ENCODE data around the gene GLCCI1.

Gene GLCCI1

GRCh38 chr7:7968544-7969305 lies at the start of gene GLCCI1:
TSS of gene GLCCI1 (plus strand) at chr7:7968796. CDS start at chr7:7969351, 555 bp downstream.
- peak within 1 kb of the TSS; percentile 77 for H3K27ac ChIP-seq (ENCODE audit: low read depth, low read length)
- peak within 1 kb of the TSS; percentile 78 for H3K9ac ChIP-seq (ENCODE audit: low read length)
- 0 out of 2 replicates have a peak, but pooled peaks cover 2% of the 10 kb centered on the region for H4K20me1 ChIP-seq (ENCODE audit: low read depth, low read length)
- no peaks in the 10 kb centered on the region for H3K79me2 ChIP-seq (ENCODE audit: insufficient read depth, low read length)
- no peaks in the 10 kb centered on the region for H3K36me3 ChIP-seq (ENCODE audit: low read length)
- no peaks in the 10 kb centered on the region for H3K9me3 ChIP-seq (ENCODE audit: insufficient read depth, low read length)
- peak within 1 kb of the TSS; percentile 71 for H3K4me3 ChIP-seq (ENCODE audit: insufficient read depth, low read length, poor library complexity, severe bottlenecking)
- peak within 1 kb of the TSS; percentile 86 for H3K4me2 ChIP-seq (ENCODE audit: low read depth, low read length, poor library complexity, severe bottlenecking)
- peaks cover 12% of the 10 kb centered on the region for H3F3A ChIP-seq (ENCODE audit: insufficient read depth)
- H3K27me3 ChIP-seq (ENCODE audit: low read length): no peaks in the 10 kb centered on the region
- TF ChIP-seq EZH2phosphoT487 (conservative IDR thresholded peaks at IDR 0.05; ENCODE audit: low read length): no peak
- TF ChIP-seq CTCF (IDR thresholded peaks at IDR 0.05; ENCODE audit: insufficient read depth, low read length, poor library complexity, severe bottlenecking): no peak
- H3K9me2 ChIP-seq (replicated peaks; ENCODE audit: insufficient read depth, low read length): no peaks in the 10 kb centered on the region
- H2AFZ ChIP-seq (ENCODE audit: low read depth, low read length, severe bottlenecking): peak within 1 kb of the TSS; percentile 85

GRCh38 chr7:7919449-7919945 lies 49.1 kb upstream of the GLCCI1 start:
- Histone ChIP-seq H3F3A (ENCODE audit: insufficient read depth) (peaks cover 12% of the 10 kb centered on the region), H2AFZ (ENCODE audit: low read depth, low read length, severe bottlenecking) (no peak overlapping the region), H4K20me1 (ENCODE audit: low read depth, low read length) (no peaks in the 10 kb centered on the region), H3K4me3 (ENCODE audit: insufficient read depth, low read length, poor library complexity, severe bottlenecking) (no peak overlapping the region), H3K9ac (ENCODE audit: low read length) (no peak overlapping the region), H3K9me2 (replicated peaks; ENCODE audit: insufficient read depth, low read length) (no peaks in the 10 kb centered on the region), H3K27me3 (ENCODE audit: low read length) (no peaks in the 10 kb centered on the region), H3K79me2 (ENCODE audit: insufficient read depth, low read length) (no peaks in the 10 kb centered on the region), H3K27ac (ENCODE audit: low read depth, low read length) (no peak overlapping the region), H3K9me3 (ENCODE audit: insufficient read depth, low read length) (no peaks in the 10 kb centered on the region), H3K36me3 (ENCODE audit: low read length) (no peaks in the 10 kb centered on the region), H3K4me2 (ENCODE audit: low read depth, low read length, poor library complexity, severe bottlenecking) (no peak overlapping the region)
- TF ChIP-seq CTCF (IDR thresholded peaks at IDR 0.05; ENCODE audit: insufficient read depth, low read length, poor library complexity, severe bottlenecking) (no peak), EZH2phosphoT487 (conservative IDR thresholded peaks at IDR 0.05; ENCODE audit: low read length) (no peak)

GRCh38 chr7:7920056-7920455 lies 48.5 kb upstream of the GLCCI1 start:
- Histone ChIP-seq H3K27ac (ENCODE audit: low read depth, low read length) (no peak overlapping the region), H3K9ac (ENCODE audit: low read length) (no peak overlapping the region), H3F3A (ENCODE audit: insufficient read depth) (peaks cover 12% of the 10 kb centered on the region), H3K4me3 (ENCODE audit: insufficient read depth, low read length, poor library complexity, severe bottlenecking) (peak overlapping the region; percentile 6), H3K36me3 (ENCODE audit: low read length) (no peaks in the 10 kb centered on the region), H3K79me2 (ENCODE audit: insufficient read depth, low read length) (no peaks in the 10 kb centered on the region), H2AFZ (ENCODE audit: low read depth, low read length, severe bottlenecking) (no peak overlapping the region), H3K27me3 (ENCODE audit: low read length) (no peaks in the 10 kb centered on the region), H3K9me3 (ENCODE audit: insufficient read depth, low read length) (no peaks in the 10 kb centered on the region), H3K9me2 (replicated peaks; ENCODE audit: insufficient read depth, low read length) (no peaks in the 10 kb centered on the region), H4K20me1 (ENCODE audit: low read depth, low read length) (no peaks in the 10 kb centered on the region), H3K4me2 (ENCODE audit: low read depth, low read length, poor library complexity, severe bottlenecking) (peak overlapping the region; percentile 44)
- TF ChIP-seq EZH2phosphoT487 (conservative IDR thresholded peaks at IDR 0.05; ENCODE audit: low read length): no peak
- TF ChIP-seq CTCF (IDR thresholded peaks at IDR 0.05; ENCODE audit: insufficient read depth, low read length, poor library complexity, severe bottlenecking): no peak
